Keratinocyte (primary cell): Measurements from ENCODE around the gene ADAMTS16.

Source experiments
- CTCF ChIP-seq, 3 experiments: IDR thresholded peaks in 1 of 3; conservative IDR thresholded peaks in 1 of 3; optimal IDR thresholded peaks in 1 of 3; 2 replicates in 2 of 3; 3 replicates in 1 of 3; pipeline versions ENCODE3 to v1.5.1; 2011; ENCODE audit warnings: low read length in 3 of 3, mild to moderate bottlenecking in 3 of 3, moderate library complexity in 2 of 3, control low read depth in 1 of 3, inconsistent platforms in 1 of 3; ENCODE audit not compliant: insufficient read depth in 2 of 3; ENCODE audit errors: extremely low read depth in 1 of 3
- EZH2 ChIP-seq: IDR thresholded peaks from one replicate; pipeline ENCODE4 v1.6.1; 2012; ENCODE audit warnings: inconsistent platforms, mild to moderate bottlenecking, low read length, moderate library complexity

GRCh38 chr5:5250758-5251157 lies 110.6 kb downstream of the ADAMTS16 start:
- TF ChIP-seq CTCF (optimal IDR thresholded peaks at IDR 0.05 in 1 of 3, IDR thresholded peaks at IDR 0.05 in 1 of 3, conservative IDR thresholded peaks at IDR 0.05 in 1 of 3; ENCODE audit: extremely low read depth in 1 of 3, insufficient read depth in 2 of 3, low read length in 3 of 3) (no peak), EZH2 (no peak)
